Measurements from ENCODE around the gene XPR1.
A peak's percentile ranks its signal among the peaks of the same experiment; 100 is the strongest.

The XPR1 gene

DNA sequence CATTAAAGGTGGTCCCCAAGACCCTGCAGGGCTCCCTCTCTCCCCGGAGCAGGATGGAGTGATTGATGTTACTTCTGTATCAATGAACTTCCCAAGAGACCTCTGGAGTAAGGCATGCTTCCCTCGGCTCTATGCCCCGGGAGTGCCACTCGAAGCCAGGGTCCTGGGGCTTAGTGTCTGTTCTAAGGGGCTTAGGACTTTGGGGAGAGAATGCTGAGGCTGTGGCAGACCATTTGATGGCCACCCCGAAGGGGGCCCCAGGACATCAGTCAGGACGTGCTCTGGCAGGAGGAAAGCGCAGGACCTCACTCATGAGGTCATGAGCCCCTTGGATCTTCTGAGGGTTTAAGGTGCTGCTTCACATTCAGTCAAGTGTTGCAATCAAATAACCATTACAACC lies 288.4 kb downstream of the XPR1 start:
- in situ Hi-C loops (cut with HindIII; ENCODE audit: low pct_unique_long_range_greater_than_20kb, low sequenced_read_pairs): no loop called here
- DNase-seq (ENCODE audit: low read depth in 1 of 2, low spot score in 1 of 2): no peak

GRCh38 chr1:180920702-180921101 lies 288.9 kb downstream of the XPR1 start:
- DNase-seq (ENCODE audit: low read depth in 1 of 2, low spot score in 1 of 2): no peak
- no peak for TF ChIP-seq JUND (IDR thresholded peaks at IDR 0.05; ENCODE audit: low read depth)
- in situ Hi-C loops (cut with HindIII; ENCODE audit: low pct_unique_long_range_greater_than_20kb, low sequenced_read_pairs): no loop called here

More for the DNA sequence above, 288.4 kb downstream of the XPR1 start:
- no peak for TF ChIP-seq JUND (IDR thresholded peaks at IDR 0.05; ENCODE audit: low read depth)

- DNase-seq (ENCODE audit: low read depth in 1 of 2, low spot score in 1 of 2): no peak
- in situ Hi-C loops (cut with HindIII; ENCODE audit: low pct_unique_long_range_greater_than_20kb, low sequenced_read_pairs): no loop called here
- TF ChIP-seq JUND (IDR thresholded peaks at IDR 0.05; ENCODE audit: low read depth): no peak
Measured at GRCh38 chr1:180921386-180921785, 289.6 kb downstream of the XPR1 start.

DNA sequence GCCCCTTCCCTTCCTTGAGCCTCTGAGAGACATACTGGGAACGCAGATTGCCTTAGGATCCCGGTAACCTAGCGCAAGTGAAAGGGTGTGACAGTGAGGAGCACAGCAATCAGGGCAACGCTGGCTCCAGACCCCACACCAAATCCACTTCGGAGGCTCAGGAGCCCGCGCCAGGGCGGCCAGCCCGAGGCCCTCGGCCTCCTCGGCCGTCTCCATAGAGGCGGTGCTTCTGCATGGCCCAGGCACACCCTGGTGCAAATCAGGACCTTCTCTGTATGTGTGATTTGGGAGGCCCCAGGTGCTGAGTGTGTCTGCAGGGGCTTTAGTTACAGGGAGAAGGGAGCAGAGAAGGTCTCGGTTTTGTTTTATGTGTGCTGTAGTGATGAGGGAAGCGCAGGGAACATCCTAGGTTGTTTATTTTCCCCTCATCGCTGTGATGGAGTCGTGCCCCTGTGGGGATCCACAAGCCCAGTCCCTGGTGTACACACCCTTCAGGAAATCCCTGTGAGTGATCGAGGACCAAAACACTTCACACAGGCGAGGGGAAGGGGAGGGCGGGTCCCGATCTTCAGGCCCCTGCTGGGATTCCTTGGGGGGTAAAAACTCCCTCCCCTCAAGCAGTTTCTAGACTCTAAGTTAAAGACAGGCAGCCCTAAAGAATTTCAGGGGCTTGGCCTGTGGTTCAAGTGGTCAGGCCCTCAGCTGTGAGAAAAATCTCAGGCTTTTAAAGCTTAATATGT lies 290.2 kb downstream of the XPR1 start:
- in situ Hi-C loops (cut with HindIII; ENCODE audit: low pct_unique_long_range_greater_than_20kb, low sequenced_read_pairs): no loop called here
- no peak for TF ChIP-seq JUND (IDR thresholded peaks at IDR 0.05; ENCODE audit: low read depth)
- DNase-seq (ENCODE audit: low read depth in 1 of 2, low spot score in 1 of 2): no peak

GRCh38 chr1:180922631-180923015 lies 290.8 kb downstream of the XPR1 start:
- TF ChIP-seq JUND (IDR thresholded peaks at IDR 0.05; ENCODE audit: low read depth): no peak
- no peak for DNase-seq (ENCODE audit: low read depth in 1 of 2, low spot score in 1 of 2)
- in situ Hi-C loops (cut with HindIII; ENCODE audit: low pct_unique_long_range_greater_than_20kb, low sequenced_read_pairs): no loop called here

- peak; percentile 88 to 97 for DNase-seq (ENCODE audit: low read depth in 1 of 2, low spot score in 1 of 2)
Measured at GRCh38 chr1:180923021-180923841, 291.4 kb downstream of the XPR1 start.

DNA sequence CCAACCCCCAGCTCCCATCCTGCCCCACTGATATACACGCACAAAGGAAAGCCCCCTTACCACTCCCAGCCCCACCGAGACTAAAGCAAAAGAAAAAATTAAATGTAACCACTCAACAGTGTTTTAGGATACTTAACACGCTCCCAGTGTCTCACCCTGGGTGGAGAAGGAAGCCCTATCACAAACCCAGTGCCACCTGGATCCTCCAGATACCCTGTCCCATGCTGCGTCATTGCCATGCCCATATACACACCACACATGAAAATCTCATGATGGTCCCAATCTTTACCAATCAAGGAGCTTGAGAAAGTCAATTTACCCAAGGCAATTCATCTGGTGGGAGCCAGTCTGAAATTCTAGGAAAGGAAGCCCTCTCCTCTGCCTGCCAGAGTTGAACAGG lies 292.1 kb downstream of the XPR1 start:
- TF ChIP-seq JUND (IDR thresholded peaks at IDR 0.05; ENCODE audit: low read depth): no peak
- in situ Hi-C loops (cut with HindIII; ENCODE audit: low pct_unique_long_range_greater_than_20kb, low sequenced_read_pairs): no loop called here
- no peak for DNase-seq (ENCODE audit: low read depth in 1 of 2, low spot score in 1 of 2)

More at GRCh38 chr1:180923021-180923841, 291.4 kb downstream of the XPR1 start:
- in situ Hi-C loops (cut with HindIII; ENCODE audit: low pct_unique_long_range_greater_than_20kb, low sequenced_read_pairs): no loop called here
- no peak for TF ChIP-seq JUND (IDR thresholded peaks at IDR 0.05; ENCODE audit: low read depth)

DNA sequence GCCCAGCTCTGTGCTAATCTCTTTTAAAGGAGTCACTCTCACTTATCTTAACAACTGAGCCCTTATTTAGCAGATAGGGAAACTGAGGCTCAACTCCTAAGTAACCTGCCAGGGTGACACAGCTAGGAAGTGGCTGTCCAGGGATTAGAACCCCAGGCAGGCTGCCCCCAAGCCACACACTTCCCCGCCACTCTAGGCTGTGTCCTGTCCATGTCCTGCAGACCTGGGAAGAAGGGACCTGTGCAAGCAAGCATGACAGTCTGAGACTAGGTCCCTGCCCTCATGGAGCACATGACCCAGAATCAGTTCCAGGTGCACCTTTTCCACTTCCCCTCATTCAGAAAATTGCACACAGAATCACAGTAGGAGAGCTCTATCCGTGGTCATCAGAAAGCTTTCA lies 293.1 kb downstream of the XPR1 start:
- DNase-seq (ENCODE audit: low read depth in 1 of 2, low spot score in 1 of 2): no peak
- TF ChIP-seq JUND (IDR thresholded peaks at IDR 0.05; ENCODE audit: low read depth): no peak
- in situ Hi-C loops (cut with HindIII; ENCODE audit: low pct_unique_long_range_greater_than_20kb, low sequenced_read_pairs): no loop called here

- no peak for DNase-seq (ENCODE audit: low read depth in 1 of 2, low spot score in 1 of 2)
- in situ Hi-C loops (cut with HindIII; ENCODE audit: low pct_unique_long_range_greater_than_20kb, low sequenced_read_pairs): no loop called here
- TF ChIP-seq JUND (IDR thresholded peaks at IDR 0.05; ENCODE audit: low read depth): no peak
Measured at GRCh38 chr1:180925471-180926051, 293.7 kb downstream of the XPR1 start.

- in situ Hi-C loops (cut with HindIII; ENCODE audit: low pct_unique_long_range_greater_than_20kb, low sequenced_read_pairs): no loop called here
- TF ChIP-seq JUND (IDR thresholded peaks at IDR 0.05; ENCODE audit: low read depth): no peak
- no peak for DNase-seq (ENCODE audit: low read depth in 1 of 2, low spot score in 1 of 2)
Measured at GRCh38 chr1:180926164-180926981, 294.6 kb downstream of the XPR1 start.

DNA sequence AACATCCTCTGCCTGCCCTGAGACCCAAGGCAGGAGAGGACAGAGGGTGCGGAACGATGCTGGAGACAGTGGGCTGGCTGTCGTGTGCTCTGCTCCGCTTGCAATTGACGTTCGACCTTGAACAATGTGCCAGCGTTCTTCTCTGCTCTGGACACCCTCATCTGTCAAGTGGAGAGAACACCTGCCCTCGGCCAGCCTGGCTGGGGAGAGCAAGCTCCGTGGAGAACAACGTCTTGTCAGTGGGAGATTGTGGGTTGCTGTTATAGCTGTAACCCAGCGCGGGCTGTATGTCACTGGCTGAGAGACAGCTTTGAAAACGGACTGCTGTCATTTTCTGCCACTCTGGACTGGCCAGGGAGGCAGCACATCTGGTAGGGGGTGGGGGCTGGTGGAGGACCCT lies 295.5 kb downstream of the XPR1 start:
- in situ Hi-C loops (cut with HindIII; ENCODE audit: low pct_unique_long_range_greater_than_20kb, low sequenced_read_pairs): no loop called here
- no peak for TF ChIP-seq JUND (IDR thresholded peaks at IDR 0.05; ENCODE audit: low read depth)
- DNase-seq (ENCODE audit: low read depth in 1 of 2, low spot score in 1 of 2): no peak

DNA sequence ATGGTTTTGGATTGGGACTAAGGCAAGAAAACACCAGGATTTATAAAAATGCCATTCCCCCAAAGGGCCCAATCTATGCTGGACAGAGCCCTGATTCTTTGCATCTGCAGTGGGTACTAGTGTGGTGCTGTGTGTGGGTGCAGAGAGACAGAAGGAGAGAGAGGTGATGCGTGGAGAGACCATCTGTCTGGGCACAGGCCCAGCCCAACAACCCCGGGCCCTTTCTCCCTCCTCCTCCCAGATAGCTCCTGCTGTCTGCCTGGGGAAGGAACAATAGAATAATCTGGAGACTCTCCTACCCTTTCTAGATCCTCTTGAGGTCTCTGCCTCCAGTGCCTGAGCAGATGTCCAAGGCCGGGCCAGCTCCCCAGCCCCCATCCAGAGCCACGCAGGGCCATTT lies 296.0 kb downstream of the XPR1 start:
- no peak for TF ChIP-seq JUND (IDR thresholded peaks at IDR 0.05; ENCODE audit: low read depth)
- in situ Hi-C loops (cut with HindIII; ENCODE audit: low pct_unique_long_range_greater_than_20kb, low sequenced_read_pairs): no loop called here
- DNase-seq (ENCODE audit: low read depth in 1 of 2, low spot score in 1 of 2): no peak

Data from T47D (cell line).